GM18519 (cell line): ENCODE data around the gene ANXA6.

Experiments used
- ATAC-seq: cut with Tn5 transposase; IDR thresholded peaks from one replicate; pipeline ENCODE4 v1.9.1; 2021; ENCODE audit warnings: mild to moderate bottlenecking, moderate library complexity; ENCODE audit not compliant: unreplicated experiment, low FRiP score

The ANXA6 gene

DNA sequence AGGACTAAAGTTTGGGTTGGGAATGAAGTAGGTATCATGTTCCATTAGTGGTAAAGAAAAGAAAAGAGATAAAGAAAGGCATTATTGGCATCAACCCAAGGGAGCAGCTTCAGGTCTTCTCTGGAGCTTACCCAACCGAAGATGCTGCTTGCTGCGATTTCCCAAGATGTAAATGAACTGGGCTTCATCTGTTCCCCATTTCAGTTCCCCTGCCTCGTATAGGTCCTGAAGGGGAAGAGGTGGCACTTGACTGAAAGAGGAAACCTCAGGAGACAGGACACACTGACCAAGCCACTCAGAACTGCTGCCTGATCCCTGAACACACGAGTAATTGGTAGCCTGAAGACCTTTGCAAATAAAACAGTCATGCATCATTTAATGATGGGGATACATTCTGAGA lies 24.6 kb downstream of the ANXA6 start:
- no peak for ATAC-seq

DNA sequence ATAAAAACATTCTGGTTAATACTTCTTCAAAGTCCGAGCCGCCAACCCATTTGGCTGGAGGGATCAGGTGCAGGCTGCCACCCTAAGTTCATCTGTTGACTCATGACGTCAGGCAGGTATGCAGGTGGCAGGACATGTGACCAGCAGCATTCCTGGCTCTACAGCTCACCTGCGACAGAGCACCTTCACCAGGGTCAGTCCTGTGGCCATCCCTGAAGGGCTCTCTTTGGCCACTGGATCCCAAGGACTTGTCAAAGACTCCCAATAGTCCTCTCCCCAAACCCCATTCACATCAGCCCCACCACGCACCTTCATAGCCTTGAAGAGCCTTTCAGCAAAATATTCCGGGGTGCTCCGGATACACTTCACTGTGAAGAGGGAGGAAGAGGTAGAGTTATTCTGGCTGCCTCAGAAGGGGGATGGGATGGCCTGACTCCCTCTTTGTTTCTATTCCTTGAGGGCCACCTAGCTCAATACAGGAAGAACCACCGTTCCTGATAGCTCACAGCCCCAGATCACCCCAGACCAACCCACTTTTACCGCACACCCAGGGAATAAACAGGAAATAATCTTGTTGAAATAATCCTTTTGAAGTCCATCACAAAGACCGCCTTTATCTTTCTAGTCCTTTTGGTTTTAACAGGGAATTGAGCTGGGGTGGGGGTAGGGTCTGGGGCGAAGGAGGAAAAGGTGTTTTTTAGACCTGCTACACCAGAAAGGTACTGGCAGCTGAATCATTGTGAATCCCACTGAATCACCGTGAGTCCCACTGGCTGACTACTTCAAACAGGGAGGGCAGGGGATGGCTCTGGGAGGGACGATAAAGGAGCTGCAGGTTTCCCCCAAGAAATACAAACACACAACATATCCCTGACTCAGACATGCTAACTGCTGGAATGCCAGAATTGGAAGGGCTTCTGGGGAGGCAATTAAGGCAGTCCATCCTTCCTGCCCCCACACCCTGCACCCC lies 26.4 kb downstream of the ANXA6 start:
- no peak for ATAC-seq

DNA sequence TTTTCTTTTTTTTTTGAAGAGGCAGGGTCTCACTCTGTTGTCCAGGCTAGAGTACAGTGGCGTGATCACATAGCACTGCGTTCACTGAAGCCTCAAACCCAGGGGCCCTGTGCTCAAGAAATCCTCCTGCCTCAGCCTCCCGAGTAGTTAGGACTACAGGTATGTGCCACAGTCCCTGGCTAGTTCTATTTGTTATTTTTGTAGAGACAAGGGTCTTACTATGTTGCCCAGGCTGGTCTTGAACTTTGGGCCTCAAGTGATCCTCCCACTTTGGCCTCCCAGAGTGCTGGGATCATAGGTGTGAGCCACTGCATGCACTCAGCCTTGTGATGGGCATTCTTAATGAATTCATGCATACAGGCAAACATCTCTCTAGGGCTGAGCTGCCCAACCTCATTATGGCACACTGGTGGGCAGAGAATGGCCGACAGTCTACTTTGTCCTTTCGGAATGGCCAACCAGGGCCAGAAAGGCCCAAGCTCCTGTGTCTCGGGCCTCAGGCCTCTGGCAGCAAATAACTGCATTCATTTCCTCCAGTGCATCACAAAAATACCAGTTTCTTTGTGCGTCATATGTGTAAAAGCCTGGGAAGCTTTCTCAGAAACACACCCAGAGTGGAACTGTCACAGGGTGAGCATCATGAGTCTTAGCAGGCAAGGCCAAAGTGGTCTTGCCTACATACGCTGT lies 27.2 kb downstream of the ANXA6 start:
- ATAC-seq, result no peak

DNA sequence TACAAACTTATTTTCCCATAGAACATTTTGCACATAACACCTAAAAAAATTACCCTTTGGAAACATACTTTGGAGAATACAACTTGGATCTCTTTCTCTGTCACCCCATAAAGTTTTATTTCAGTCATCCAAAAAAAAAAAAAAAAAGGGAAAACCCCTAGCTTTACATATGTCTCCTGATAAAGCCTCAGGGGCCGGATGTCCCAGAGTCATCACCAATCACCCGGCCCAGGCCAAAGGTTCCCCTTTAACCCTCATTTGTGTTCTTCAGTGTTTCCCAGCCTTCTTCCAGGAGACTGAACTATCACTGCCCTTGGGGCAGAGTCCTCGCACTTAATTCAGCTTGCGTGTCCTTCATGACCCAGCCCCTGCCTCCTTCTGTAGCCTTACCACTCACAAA lies 28.8 kb downstream of the ANXA6 start:
- ATAC-seq, result no peak

DNA sequence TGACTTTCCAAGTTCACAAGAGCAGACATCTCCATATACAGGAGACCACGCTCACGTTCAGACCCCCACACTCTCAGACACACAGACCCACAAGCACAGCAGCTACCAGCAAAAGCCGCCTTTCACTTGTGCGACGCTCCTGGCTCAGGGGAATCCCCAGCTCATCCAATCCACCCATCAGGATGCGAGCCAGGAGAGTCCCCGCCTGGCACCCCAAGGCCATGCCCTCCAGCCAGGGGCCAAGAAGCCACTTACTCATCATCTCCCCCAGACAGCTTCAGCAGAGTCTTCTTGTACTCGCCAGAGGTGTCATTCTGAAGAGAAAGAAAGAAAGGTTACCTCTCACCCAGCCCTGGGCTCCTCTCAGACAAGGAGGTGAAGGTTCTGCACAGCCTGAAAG lies 29.7 kb downstream of the ANXA6 start:
- ATAC-seq, result no peak

DNA sequence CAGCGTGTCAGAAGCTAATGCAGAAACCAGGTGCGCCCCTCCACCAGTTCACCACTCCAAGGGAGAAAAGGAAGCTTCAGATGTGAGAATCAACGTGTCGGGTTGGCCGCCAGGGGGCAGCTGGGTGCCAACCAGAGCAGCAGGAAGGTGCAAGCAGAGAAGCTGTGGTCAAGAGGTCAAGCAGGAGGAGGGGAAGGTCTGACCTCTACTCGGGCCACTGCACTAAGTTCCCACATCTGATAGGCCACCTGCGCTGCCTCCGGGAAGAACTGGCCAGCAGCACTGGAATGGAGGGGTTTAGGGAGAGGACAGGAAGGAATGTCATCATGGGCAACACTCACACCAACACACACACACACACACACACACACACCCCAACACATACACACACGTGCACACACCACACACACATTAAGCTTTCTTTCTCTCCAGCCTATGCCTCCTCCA lies 31.4 kb downstream of the ANXA6 start:
- no peak for ATAC-seq

DNA sequence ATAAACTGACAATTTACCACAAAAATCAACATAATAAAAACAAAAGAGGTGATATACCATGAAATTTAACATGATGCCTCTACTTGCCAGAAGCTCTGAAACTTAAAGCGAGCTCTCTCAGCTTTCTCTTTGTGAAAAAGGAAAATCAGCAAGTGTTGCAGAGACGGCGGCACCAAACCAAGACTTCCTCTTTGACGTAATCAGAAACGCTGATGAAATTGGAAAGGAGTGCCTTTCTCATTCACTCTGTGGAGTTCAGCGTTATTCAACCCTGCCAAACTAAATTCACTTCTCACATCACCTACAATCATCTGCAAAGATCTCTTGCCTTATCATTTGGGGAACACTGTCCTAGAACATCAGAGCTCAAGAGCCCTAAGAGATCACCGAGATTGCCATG lies 32.2 kb downstream of the ANXA6 start:
- ATAC-seq, result no peak

DNA sequence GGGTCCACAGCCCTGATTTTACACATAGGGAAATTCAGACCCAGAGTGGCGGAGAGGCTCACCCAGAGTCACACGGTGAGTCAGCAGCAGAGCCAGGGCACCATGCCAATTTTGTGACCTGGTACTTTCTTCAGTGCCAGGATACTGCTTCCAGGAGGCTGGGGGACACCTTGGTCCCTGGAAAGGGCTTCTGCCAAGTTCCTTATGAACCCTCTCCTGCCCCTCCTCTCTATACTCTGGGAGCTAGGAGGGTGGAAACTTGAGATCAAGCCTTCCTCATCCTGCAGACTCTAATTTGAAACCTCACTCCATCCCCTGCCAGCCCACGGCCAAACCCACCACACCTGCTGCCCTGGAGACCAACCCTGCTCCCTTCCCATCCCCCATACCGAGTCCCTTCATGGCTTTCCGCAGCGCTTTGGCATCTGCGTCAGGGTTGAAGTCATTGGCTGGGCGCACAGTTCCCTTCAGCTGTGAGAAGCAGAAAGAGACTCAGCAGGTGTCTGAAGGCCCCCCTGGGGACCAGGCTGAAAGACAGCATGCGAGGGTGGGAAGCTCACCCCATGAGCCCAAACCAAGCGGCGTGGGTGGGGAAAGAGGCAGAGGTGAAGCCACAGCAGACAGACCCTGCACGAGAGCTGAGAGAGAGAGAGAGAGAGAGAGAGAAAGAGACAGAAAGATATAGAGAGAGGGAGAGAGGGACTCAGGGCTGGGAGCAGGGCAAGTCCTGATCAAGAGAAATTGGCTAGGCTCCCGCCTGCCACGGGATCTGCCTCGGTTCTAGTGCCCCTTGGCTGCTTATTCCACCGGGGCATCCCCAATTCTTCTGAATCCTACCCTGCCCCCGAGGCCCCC lies 33.5 kb downstream of the ANXA6 start:
- ATAC-seq, result peak; percentile 82

DNA sequence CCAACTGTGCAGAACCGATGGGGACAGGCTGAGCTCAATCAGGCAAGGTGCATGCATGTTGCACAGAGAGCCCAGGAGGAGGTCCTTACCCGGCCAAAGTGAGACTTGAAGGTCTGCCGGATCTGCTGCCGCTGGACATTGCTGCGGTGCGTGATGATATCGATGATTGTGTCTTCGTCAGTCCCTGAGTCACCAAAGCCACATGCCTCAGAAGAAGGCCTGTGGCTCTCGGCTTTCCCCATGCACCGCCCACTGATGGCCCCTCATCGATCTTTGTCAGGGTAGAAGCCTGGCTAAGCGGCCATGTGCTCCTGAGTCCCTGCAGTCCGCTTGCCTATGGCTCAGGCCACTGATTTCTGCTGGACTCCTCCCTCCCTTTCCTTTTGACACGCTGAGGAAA lies 34.8 kb downstream of the ANXA6 start:
- no peak for ATAC-seq

DNA sequence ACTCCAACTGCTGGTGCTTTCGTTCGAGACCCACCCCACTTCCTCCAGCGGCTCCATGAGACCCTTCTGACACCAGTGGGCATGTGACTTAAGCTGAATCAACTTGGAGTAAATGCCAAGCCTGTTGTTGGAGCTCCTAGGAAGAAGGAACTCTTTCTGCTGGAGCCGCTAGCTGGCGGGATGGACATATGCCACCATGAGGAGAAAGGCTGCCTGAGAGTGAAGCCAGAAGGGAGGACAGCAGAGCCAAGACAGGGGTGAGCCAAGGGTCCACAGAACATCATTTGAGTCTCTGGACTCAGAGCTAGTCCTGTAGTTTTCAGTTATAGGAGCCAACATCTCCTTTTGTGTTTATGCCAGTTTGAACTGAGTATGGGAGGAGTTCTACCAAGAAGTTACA lies 35.9 kb downstream of the ANXA6 start:
- no peak for ATAC-seq

DNA sequence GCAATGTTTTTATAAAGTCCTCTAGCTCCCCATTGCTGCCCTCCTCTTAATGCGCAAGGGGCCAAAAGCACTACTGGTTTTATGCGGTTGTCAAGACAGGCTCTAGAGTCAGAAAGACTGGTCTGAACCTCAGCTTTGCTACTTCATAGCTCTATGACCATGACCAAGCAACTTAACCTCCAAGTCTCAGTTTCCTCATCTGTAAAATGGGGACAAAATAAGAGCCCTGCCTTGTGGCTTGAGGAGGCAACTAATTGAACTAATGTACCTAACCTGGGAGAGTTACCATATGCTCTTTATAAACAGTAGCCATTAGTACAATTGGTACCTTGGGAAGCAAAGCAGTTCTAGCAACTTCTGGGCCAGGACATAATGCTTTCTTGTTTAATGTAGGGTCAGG lies 36.5 kb downstream of the ANXA6 start:
- ATAC-seq, result no peak

DNA sequence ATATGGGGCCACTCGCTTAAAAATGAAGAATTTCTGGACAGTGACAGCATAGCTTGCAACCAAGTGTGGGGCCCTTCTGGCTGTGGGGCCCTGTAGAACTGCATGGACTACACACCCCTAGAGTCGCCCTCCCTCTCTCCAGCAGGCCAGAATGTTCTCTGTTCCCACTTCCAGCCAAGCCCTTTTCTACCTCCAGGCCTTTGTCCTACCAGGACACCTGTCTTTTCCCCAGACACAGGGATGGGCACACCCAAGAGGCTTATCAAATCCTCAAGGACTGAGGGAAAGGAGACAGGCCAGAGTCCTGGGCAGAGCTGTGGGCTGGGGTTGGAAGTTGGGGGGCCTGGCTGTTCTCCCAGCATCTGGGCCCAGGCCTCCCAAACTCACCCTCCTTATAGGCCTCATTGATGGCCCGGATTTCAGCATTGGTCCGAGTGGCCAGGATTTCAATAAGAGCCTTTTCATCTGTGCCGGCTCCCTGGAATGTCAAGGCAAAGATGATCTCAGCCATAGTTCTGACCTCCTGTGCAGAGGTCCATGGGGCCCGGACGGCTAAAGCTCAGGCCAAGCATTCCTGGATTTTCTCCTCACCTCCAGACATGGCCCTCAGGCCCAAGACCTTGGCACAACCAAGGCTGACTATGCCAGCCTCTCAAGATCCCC lies 38.5 kb downstream of the ANXA6 start:
- ATAC-seq, result no peak

DNA sequence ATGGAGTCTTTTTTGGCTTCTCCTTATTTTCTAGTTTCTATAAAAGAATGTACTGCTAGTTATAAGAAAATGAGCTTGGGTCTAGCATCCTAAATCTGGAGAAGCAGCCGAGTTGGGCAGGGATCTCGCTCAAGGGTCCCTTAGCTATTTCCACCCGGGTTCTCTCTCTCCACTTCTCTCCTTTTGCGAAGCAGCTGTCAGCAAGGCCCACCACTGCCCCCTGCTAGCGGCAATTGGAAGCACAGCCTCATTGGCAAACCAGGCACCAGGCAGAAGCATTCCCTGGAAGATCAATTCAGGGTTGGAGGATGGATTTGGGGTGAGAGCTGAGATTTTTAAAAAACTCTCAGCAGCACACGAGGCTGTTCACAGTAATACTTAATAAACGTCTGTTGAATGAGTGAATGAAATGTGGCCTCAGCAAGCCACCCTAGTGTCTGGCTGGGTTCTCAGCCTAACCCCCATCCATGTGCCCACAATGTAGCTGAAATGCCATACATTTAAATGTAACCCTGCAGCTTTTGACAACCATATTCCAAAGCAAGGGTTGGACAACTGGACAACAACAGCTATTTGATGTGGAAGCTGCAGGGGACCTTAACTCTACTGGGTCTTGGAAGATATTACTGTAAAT lies 42.2 kb downstream of the ANXA6 start:
- ATAC-seq, result no peak

DNA sequence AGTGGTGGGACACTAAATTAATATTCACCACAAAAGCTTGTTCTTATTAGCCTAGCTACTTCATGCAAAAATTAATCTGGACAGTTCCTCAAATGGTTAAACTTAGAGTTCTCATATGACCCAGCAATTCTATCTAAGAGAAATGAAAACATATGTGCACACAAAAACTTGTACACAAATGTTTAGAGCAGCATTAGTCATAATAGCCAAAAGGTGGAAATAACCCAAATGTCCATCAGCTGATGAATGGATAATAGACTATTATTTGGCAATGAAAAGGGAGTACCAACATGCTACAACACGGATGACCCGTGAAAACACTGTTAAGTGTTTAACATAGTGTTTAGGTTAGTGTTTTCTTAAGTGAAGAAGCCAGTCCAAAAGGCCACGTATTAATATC lies 43.9 kb downstream of the ANXA6 start:
- no peak for ATAC-seq

DNA sequence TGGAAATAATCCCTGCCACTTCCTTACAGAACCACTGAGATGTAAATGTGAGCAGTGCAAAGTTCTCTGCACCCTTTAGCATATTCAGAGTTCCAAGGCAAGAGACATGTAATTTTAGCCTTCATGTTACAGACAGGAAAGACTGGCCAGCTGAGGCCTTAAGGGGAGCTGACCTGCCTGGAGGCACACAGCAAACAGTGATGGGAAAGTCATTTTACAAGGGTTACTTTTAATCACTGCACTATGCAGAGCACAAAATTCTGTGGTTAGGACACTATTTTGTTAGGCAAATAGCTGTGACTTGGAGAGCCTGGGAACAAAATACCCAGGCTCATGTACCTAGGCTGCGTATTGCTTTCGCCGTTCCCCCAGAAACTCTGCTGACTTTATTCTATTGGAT lies 46.6 kb downstream of the ANXA6 start:
- ATAC-seq, result no peak

DNA sequence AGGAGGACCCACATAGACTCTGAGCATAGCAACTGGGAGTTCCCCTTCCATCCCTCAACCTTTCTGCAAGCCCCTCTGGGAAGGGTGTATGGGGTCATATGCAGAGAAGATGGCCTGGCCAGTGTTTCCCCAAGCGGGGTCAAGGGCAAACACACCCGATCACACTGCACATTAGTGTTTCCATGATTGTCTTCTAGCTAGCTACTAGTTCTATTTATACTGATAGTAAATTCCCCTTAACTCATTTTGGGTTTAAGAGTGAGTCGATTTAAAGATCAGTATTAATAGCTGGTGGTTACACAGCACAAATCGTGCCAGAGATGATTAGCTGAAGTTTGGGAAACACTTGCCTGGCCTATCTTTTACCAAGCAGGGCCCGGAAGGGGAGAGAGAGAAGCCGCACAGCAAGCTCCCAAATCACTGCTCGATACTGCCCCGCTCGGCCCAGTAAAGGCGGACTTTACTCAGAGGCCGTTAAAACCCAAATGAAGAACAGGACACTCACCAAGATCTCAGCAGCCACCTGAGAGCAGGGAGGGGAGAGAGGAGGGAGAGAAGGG lies 47.4 kb downstream of the ANXA6 start:
- ATAC-seq, result no peak

DNA sequence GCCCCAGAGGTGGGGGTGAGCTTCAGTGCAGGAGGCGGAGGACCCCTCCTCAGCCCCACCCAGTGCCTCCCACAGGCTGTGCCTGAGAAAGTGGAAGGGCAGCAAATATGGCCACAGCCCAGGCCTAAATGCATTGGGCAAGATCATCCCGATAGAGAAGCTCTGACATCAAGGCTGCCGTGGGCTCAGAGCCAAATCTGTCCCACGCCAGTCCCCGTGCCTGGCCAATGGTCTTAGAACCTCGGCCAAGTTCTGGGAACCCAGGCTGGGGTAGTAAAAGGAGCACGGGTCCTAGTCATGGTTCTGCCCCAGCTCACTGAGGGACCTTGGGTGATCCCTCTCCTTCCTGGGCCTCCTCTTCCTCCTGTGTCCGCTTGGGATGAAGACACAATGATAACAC lies 49.0 kb downstream of the ANXA6 start:
- no peak for ATAC-seq

DNA sequence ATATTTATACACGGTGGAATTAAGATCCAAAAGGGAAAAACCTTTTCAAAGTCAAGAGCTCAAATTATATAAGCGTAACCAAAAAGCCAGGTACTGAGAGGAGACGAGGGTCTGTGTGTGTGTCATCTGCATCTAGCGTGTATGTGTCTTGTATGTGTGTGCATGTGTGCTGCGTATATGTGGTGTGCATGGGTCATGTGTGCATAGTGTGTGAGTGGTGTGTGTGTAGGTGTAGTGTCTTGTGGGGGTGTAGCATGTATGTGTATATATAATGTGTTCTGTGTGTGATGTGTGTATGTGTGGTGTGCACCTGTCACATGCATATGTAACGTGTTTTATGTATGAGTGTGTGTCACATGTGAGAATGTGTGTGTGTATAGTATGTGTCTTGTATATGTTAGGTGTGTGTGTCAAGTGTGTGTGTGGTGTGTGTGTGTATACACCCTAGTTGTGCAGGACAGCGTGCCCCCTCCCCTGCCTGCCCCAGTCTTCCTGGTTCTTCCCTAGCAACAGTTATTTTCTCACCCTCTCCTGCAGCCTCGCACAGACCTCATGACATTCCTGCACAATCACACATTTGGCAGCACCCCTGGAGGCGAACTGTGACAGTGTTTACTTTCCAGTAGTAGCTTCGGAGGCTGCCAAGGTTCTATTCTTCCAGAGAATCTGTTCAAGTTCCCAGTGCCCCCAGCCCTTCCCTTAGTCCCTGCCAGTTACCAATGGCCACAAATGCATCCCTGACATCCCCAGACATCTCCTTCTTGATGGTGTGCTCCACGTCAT lies 49.6 kb downstream of the ANXA6 start:
- ATAC-seq, result no peak

DNA sequence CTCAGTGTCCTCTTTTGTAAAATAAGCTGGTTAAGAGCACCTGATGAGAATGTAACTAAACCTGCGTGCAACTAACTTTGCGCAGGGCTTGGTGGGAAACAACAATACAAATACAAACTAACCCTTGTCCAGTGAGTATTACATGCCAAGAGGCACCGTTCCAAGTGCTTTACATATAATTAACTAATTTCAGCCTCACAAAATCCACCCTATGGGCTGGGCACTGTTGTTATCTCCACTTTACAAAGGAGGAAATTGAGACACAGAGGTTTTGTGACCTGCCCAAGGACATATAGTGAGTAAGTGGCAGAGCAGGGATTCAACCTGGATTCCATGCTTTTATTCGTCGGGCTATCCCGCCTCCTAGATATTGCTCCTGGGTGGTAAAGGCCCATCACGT lies 50.5 kb downstream of the ANXA6 start:
- no peak for ATAC-seq
